H1 (cell line): ENCODE measurements around the gene PPP1R7. TPM values are rescaled to one million over a fixed set of nuclear protein-coding genes. Genes with fewer than 3 reads are reported as not detected.

ENCODE experiments used
- CTCF ChIA-PET: fragments of 300-600 bp; sonication (Branson Sonifier 250); formaldehyde crosslinking; loops from one replicate; lab custom pipeline; 2021; ENCODE audit not compliant: partially characterized antibody; lab: Charles Lee
- POLR2A ChIA-PET: fragments of 300-600 bp; sonication (Branson Sonifier 250); formaldehyde crosslinking; loops from one replicate; lab custom pipeline; 2021; ENCODE audit warnings: inconsistent platforms; ENCODE audit not compliant: partially characterized antibody; lab: Charles Lee
- DNase-seq, 2 experiments: peaks; one replicate each; pipeline versions ENCODE4 v3.0.0 to v3.0.0-alpha.2; 2010 to 2022; ENCODE audit warnings: low spot score in 2 of 2, low read depth in 1 of 2, mixed read lengths in 1 of 2
- FAIRE-seq: peaks from 2 replicates; lab custom pipeline; 2011; peaks lifted over from hg19 to GRCh38; lab: Jason Lieb, UNC
- H2AFZ ChIP-seq: 2 replicates; pipeline ENCODE4 v1.8.1; 2012; ENCODE audit warnings: low read length, inconsistent platforms
- H2AK5ac ChIP-seq: 2 replicates; pipeline ENCODE4 v1.6.1; 2013; ENCODE audit warnings: low read depth, low read length
- H2BK120ac ChIP-seq: replicated peaks from 2 replicates; pipeline ENCODE3; 2013; ENCODE audit warnings: low read depth, low read length, inconsistent platforms
- H2BK12ac ChIP-seq: 2 replicates; pipeline ENCODE4 v1.6.1; 2013; ENCODE audit warnings: low read depth, low read length
- H2BK15ac ChIP-seq: 2 replicates; pipeline ENCODE4 v1.6.1; 2013; ENCODE audit warnings: low read length
- H2BK20ac ChIP-seq: 2 replicates; pipeline ENCODE4 v1.6.1; 2013; ENCODE audit warnings: low read length
- H2BK5ac ChIP-seq: 2 replicates; pipeline ENCODE4 v1.6.1; 2013; ENCODE audit warnings: low read depth, low read length
- H3K14ac ChIP-seq: 2 replicates; pipeline ENCODE4 v1.6.1; 2013; ENCODE audit warnings: inconsistent platforms; ENCODE audit not compliant: insufficient read length
- H3K18ac ChIP-seq: 2 replicates; pipeline ENCODE4 v1.6.1; 2013; ENCODE audit warnings: low read length; ENCODE audit errors: extremely low read depth
- H3K23ac ChIP-seq: 2 replicates; pipeline ENCODE4 v1.6.1; 2013; ENCODE audit warnings: inconsistent platforms; ENCODE audit not compliant: insufficient read length
- H3K23me2 ChIP-seq: 2 replicates; pipeline ENCODE4 v1.6.1; 2013; ENCODE audit warnings: low read depth, low read length
- H3K27ac ChIP-seq: 2 replicates; pipeline ENCODE4 v1.6.1; 2011; ENCODE audit warnings: low read depth, low read length, inconsistent platforms
- H3K27me3 ChIP-seq, 4 experiments: replicated peaks in 1 of 4; 1 replicate in 1 of 4; 2 replicates in 3 of 4; pipeline versions ENCODE4 v1.6.1 to v1.8.1; 2011 to 2013; ENCODE audit warnings: low read length in 3 of 4, mild to moderate bottlenecking in 3 of 4, inconsistent platforms in 2 of 4, mixed read lengths in 2 of 4, moderate library complexity in 1 of 4; ENCODE audit not compliant: control insufficient read depth in 3 of 4, insufficient read depth in 3 of 4; ENCODE audit errors: extremely low read depth in 1 of 4
- H3K36me3 ChIP-seq, 4 experiments: 2 replicates each; pipeline versions ENCODE4 v1.6.1 to v1.8.1; 2011 to 2013; ENCODE audit warnings: mild to moderate bottlenecking in 4 of 4, low read length in 3 of 4, moderate library complexity in 2 of 4, control low read depth in 1 of 4, inconsistent platforms in 1 of 4; ENCODE audit not compliant: insufficient read depth in 4 of 4, control insufficient read depth in 2 of 4
- H3K4ac ChIP-seq: replicated peaks from 2 replicates; pipeline ENCODE3; 2013; ENCODE audit warnings: low read length, low read depth, mixed read lengths, inconsistent platforms; ENCODE audit not compliant: insufficient read length
- H3K4me1 ChIP-seq, 4 experiments: replicated peaks in 1 of 4; 1 replicate in 1 of 4; 2 replicates in 3 of 4; pipeline versions ENCODE4 v1.6.1 to v1.8.1; 2011 to 2013; ENCODE audit warnings: low read length in 3 of 4, inconsistent platforms in 2 of 4, mixed read lengths in 1 of 4; ENCODE audit not compliant: insufficient read depth in 4 of 4, control insufficient read depth in 3 of 4
- H3K4me2 ChIP-seq, 2 experiments: 2 replicates each; pipeline versions ENCODE4 v1.6.1 to v1.8.1; 2011 to 2013; ENCODE audit warnings: low read depth in 2 of 2, low read length in 2 of 2, control low read depth in 1 of 2, inconsistent platforms in 1 of 2, mild to moderate bottlenecking in 1 of 2; ENCODE audit not compliant: insufficient read depth in 1 of 2
- H3K4me3 ChIP-seq, 4 experiments: fragments of 200-600, 300-600 bp in 1 of 4; sonication (generic), shearing (Covaris generic), sonication (Bioruptor Twin) in 1 of 4; 2 replicates each; pipeline versions ENCODE4 v1.5.1 to v1.8.1; 2011 to 2016; ENCODE audit warnings: low read length in 4 of 4, low read depth in 3 of 4, control low read depth in 2 of 4, inconsistent platforms in 2 of 4, mild to moderate bottlenecking in 2 of 4, mixed read lengths in 1 of 4, moderate library complexity in 1 of 4; ENCODE audit not compliant: insufficient read depth in 2 of 4; ENCODE audit errors: extremely low read depth in 1 of 4
- H3K56ac ChIP-seq: replicated peaks from 2 replicates; pipeline ENCODE3; 2013; ENCODE audit warnings: low read depth, mild to moderate bottlenecking, mixed read lengths, low read length, inconsistent platforms; ENCODE audit not compliant: insufficient read length
- H3K79me1 ChIP-seq: 2 replicates; pipeline ENCODE4 v1.6.1; 2013; ENCODE audit warnings: low read depth, low read length, control low read depth
- H3K79me2 ChIP-seq, 2 experiments: 2 replicates each; pipeline versions ENCODE4 v1.6.1 to v1.8.1; 2012 to 2013; ENCODE audit warnings: low read length in 2 of 2, mild to moderate bottlenecking in 2 of 2, inconsistent platforms in 1 of 2; ENCODE audit not compliant: insufficient read depth in 2 of 2, control insufficient read depth in 1 of 2
- H3K9ac ChIP-seq, 4 experiments: replicated peaks in 1 of 4; 1 replicate in 1 of 4; 2 replicates in 3 of 4; pipeline versions ENCODE4 v1.6.1 to v1.8.1; 2011 to 2013; ENCODE audit warnings: low read depth in 3 of 4, low read length in 3 of 4, control low read depth in 2 of 4, mild to moderate bottlenecking in 2 of 4, moderate library complexity in 2 of 4, inconsistent platforms in 1 of 4; ENCODE audit errors: extremely low read depth in 1 of 4
- H3K9me3 ChIP-seq, 2 experiments: 2 replicates each; pipeline versions ENCODE4 v1.6.1 to v1.8.1; 2012 to 2013; ENCODE audit warnings: mild to moderate bottlenecking in 2 of 2, moderate library complexity in 2 of 2, control low read depth in 1 of 2, inconsistent platforms in 1 of 2, low read depth in 1 of 2, low read length in 1 of 2, mixed read lengths in 1 of 2; ENCODE audit not compliant: insufficient read depth in 2 of 2
- H4K20me1 ChIP-seq, 2 experiments: replicated peaks in 1 of 2; 2 replicates each; pipeline versions ENCODE3 to v1.8.1; 2011 to 2013; ENCODE audit warnings: inconsistent platforms in 2 of 2, low read length in 2 of 2, mild to moderate bottlenecking in 1 of 2; ENCODE audit not compliant: insufficient read depth in 2 of 2, control insufficient read depth in 1 of 2
- H4K5ac ChIP-seq: 2 replicates; pipeline ENCODE4 v1.6.1; 2013; ENCODE audit warnings: low read length, low read depth, mixed read lengths, inconsistent platforms; ENCODE audit not compliant: insufficient read length
- H4K8ac ChIP-seq: 2 replicates; pipeline ENCODE4 v1.8.0; 2013; ENCODE audit warnings: mild to moderate bottlenecking, moderate library complexity, low read length, inconsistent platforms; ENCODE audit not compliant: insufficient read depth; ENCODE audit errors: extremely low read depth
- H4K91ac ChIP-seq: replicated peaks from 2 replicates; pipeline ENCODE3; 2013; ENCODE audit warnings: low read length, mixed read lengths, inconsistent platforms; ENCODE audit not compliant: insufficient read length
- KDM4A ChIP-seq: IDR thresholded peaks from one replicate; pipeline ENCODE4 v1.7.1; 2012; ENCODE audit warnings: low read depth, mild to moderate bottlenecking, moderate library complexity, low read length, inconsistent platforms; ENCODE audit not compliant: severe bottlenecking
- WGBS, 2 experiments: shearing (Covaris generic) in 1 of 2; methylation state at CpG; one replicate each; pipeline versions ENCODE4 v1.1.6 to v1.1.7; 2013 to 2015; ENCODE audit warnings: low lambda C conversion rate in 2 of 2, mixed read lengths in 2 of 2, inconsistent platforms in 1 of 2, low coverage in 1 of 2, missing lambda C conversion rate in 1 of 2; ENCODE audit not compliant: insufficient replicate concordance in 2 of 2, insufficient coverage in 1 of 2, insufficient read length in 1 of 2; ENCODE audit errors: extremely low coverage in 1 of 2, missing lambda C conversion rate in 1 of 2; 5-methylcytosine and 5-hydroxymethylcytosine counted together
- polyA plus RNA-seq, 7 experiments: library from polyadenylated mRNA; depleted of rRNA in 3 of 7; stranded (reverse) in 5 of 7; unstranded in 2 of 7; fragments of >200 nt in 5 of 7; fragments of 200-250 nt in 2 of 7; gene quantifications; 1 replicate in 5 of 7; 2 replicates in 1 of 7; 4 replicates in 1 of 7; pipeline versions ENCODE4 v1.2.1 to v1.2.3, GENCODE V29; 2011 to 2013; ENCODE audit warnings: missing spikeins in 2 of 7, mixed read lengths in 2 of 7
- total RNA-seq: library from RNA; stranded (reverse); fragmentation: NEBNext Ultra II Directional; extraction: Animal tissue kit (Norgen Biotek cat#: 25700); gene quantifications from 2 replicates; pipeline ENCODE4 v1.2.1, GENCODE V29; 2021

Gene PPP1R7
- total and polyA plus RNA-seq, 2 of the 8 experiments (the other 6 are each of a cell fraction or from before 2014, with no cell fraction given), result 22.2 to 64.0 TPM

DNA sequence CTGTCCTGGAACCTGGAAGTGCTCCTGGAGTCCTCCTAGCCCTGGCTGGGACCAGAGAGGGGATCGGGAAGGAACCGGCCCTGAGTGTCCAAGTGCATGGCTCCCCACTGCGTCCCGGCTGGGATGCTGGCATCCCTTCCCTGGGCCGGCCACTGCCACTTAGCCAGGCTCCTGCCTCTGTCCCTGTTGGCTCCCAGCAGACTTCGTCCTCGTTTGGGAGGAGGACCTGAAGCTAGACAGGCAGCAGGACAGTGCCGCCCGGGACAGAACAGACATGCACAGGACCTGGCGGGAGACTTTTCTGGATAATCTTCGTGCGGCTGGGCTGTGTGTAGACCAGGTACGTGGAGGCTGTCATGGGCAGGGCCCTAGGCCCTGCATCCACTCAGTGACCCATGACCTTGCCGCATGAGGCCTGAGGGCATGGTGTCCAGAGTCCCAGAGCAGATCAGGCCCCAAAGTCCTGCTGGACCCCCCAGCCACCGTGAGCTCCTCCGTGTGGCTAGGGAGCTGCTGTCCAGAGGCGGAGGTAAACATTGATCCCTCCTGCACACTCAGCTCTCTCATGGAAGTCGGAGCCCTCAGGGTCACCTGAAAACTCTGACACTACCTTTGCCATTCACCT lies 45.4 kb downstream of the PPP1R7 start:
- Histone ChIP-seq H4K5ac (no peak overlapping the region), H3K23me2 (no peaks in the 10 kb centered on the region), H2AK5ac (no peak overlapping the region), H3K4ac (no peak overlapping the region), H3K23ac (no peak overlapping the region), H2AFZ (no peak overlapping the region), H2BK20ac (no peak overlapping the region), H4K91ac (no peak overlapping the region), H2BK5ac (no peak overlapping the region), H3K56ac (no peak overlapping the region), H3K27me3 (no peaks in the 10 kb centered on the region; a peak in 1 of 7 replicates), H3K4me1 (no peaks in the 10 kb centered on the region; a peak in 1 of 7 replicates), H3K4me3 (no peak overlapping the region), H3K18ac (no peak overlapping the region), H2BK15ac (no peak overlapping the region), H3K4me2 (no peak overlapping the region), H3K14ac (no peak overlapping the region), H3K79me1 (no peaks in the 10 kb centered on the region), H4K20me1 (peaks cover 0 to 2% of the 10 kb centered on the region in 2 experiments), H3K79me2 (no peaks in the 10 kb centered on the region), H3K27ac (no peak overlapping the region), H2BK120ac (no peak overlapping the region), H4K8ac (no peak overlapping the region; the same call in none of the 2 replicates), H3K9ac (no peak overlapping the region; a peak in 1 of 7 replicates), H2BK12ac (no peak overlapping the region), H3K9me3 (no peaks in the 10 kb centered on the region), H3K36me3 (no peaks in the 10 kb centered on the region)
- no peak for FAIRE-seq
- whole genome bisulfite sequencing, 2 experiments, result 97% methylated on average over 16 of the region's 18 CpGs; no CpG with 5 or more reads in 1 of the 2 experiments
- TF ChIP-seq KDM4A, result no peak
- ChIA-PET CTCF (interaction anchor here (0.8 to 1.2 kb wide), 3 partner anchors 9 to 46 kb away, joined by 3 to 4 read pairs (median 3); partner anchors contain the start of gene PASK), POLR2A (interaction anchor here (1.3 to 1.6 kb wide), 2 partner anchors 19 to 45 kb away, joined by 3 read pairs; partner anchors contain the start of gene PPP1R7)
- DNase-seq, result no peak
